Measurements from ENCODE around the gene LRRC36.

DNA sequence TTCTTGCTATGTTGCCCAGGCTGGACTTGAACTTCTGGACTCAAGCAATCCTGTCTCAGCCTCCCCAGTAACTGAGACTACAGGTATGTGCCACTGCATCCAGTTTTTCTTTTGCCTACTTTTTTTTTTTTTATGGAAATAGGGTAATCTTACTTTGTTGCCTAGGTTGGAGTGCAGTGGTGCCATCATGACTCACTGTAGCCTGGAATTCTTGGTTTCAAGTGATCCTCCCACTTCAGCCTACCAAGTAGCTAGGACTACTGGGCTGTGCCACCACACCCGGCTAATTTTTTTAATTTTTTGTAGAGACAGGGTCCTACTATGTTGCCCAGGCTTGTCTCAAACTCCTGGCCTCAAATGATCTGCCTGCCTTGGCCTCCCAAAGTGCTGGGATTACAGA lies 10.0 kb downstream of the LRRC36 start:
- TF ChIP-seq, protein P1, sequence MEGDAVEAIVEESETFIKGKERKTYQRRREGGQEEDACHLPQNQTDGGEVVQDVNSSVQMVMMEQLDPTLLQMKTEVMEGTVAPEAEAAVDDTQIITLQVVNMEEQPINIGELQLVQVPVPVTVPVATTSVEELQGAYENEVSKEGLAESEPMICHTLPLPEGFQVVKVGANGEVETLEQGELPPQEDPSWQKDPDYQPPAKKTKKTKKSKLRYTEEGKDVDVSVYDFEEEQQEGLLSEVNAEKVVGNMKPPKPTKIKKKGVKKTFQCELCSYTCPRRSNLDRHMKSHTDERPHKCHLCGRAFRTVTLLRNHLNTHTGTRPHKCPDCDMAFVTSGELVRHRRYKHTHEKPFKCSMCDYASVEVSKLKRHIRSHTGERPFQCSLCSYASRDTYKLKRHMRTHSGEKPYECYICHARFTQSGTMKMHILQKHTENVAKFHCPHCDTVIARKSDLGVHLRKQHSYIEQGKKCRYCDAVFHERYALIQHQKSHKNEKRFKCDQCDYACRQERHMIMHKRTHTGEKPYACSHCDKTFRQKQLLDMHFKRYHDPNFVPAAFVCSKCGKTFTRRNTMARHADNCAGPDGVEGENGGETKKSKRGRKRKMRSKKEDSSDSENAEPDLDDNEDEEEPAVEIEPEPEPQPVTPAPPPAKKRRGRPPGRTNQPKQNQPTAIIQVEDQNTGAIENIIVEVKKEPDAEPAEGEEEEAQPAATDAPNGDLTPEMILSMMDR (conservative IDR thresholded peaks at IDR 0.05; ENCODE audit: low read length), result no peak
- TF ChIP-seq EZH2phosphoT487 (IDR thresholded peaks at IDR 0.05; ENCODE audit: borderline replicate concordance), result no peak

All from Loucy (cell line).